ENCODE results near the gene INPP5D.
"Not testable (repeated sequence)": the region's sequence is repeated elsewhere in the genome, so short reads cannot be mapped to it uniquely, and the experiment has no call there.

Gene INPP5D

DNA sequence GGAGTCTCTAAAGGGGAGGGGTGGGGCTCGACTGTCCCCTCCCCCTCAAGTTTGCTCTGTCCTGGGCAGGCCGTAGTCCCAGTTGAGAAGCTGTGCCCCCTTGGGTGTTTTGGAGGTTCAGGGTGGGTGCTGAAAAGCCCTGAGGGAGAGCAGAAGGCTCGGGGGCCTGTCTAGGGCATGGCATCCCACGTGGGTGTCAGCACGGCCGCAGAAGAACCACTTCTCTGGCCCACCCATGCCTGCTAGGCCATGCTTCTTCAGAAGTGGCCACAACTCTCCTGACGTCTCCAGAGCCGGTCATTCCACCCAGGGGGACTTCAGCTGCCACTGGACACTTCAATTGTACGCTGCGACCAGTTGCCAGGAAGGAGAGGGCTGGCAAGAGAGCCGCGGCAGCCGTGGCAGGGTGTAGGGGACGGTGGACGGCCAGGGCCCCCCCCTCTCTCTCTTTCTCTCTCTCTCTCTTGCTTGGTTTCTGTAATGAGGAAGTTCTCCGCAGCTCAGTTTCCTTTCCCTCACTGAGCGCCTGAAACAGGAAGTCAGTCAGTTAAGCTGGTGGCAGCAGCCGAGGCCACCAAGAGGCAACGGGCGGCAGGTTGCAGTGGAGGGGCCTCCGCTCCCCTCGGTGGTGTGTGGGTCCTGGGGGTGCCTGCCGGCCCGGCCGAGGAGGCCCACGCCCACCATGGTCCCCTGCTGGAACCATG lies at the start of gene INPP5D:
Gene INPP5D (plus strand): TSS at position 546 of the 704 bp plus-strand sequence. CDS start 137 bp downstream, at position 683.
- peak; percentile 65 for DNase-seq (ENCODE audit: low spot score)

DNA sequence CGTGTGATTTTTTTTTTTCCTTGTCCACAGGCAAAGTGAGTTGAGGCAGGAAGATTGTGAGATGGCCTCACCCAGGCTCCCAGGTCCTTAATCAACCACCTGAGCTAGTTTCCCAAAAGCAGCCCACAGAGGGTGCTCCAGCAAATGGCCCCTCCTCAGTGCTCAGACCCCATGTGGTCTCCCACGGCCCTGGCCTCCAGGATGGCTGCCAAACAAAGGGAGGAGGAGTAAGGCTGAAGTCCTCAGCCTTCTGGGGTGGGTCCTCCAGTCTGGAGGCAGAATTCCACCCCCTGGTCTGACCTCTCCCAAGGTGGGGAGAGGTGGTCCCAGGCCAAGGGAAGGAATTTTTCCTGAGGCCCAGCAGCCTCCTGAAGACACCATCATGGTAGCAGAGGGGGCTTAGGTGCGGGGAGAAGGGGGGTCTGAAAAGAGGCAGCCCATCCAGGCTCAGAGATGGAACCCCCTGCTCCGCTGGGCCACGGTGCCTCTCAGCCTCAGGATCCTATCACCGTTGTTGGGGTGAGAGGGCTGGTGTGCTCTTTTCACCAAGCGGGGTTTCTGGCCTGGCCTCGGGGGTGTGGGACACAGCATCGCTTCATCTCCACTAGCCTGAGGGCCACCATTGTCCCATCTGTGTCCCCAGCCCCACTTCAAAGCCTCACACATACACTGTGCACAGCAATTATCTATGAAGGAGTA lies 49.4 kb upstream of the INPP5D start:
- DNase-seq (ENCODE audit: low spot score) = no peak

DNA sequence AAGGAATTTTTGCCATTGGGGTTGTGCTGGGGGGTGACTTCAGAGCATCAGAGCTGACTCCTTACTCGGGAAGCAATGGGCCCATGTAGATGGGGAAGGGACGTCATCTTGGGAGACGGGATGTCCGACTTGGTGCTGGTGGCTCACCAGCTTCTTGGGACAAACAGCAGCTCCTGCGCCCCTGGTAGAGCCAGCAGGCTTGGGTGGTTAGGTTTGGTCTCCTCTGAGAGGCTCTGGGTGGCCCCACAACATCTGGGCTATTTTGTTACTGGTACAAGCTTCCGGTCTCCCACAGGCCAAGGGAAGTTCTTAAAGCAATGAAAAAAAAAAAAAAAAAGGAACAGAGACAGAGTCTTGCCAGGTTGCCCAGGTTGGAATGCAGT lies 48.9 kb upstream of the INPP5D start:
- DNase-seq (ENCODE audit: low spot score) = no peak

GRCh38 chr2:233011702-233012131 lies 48.4 kb upstream of the INPP5D start:
- peak; percentile 51 for DNase-seq (ENCODE audit: low spot score)

- DNase-seq (ENCODE audit: low spot score) = peak; percentile 38
Measured at GRCh38 chr2:233012301-233012971, 47.7 kb upstream of the INPP5D start.

DNA sequence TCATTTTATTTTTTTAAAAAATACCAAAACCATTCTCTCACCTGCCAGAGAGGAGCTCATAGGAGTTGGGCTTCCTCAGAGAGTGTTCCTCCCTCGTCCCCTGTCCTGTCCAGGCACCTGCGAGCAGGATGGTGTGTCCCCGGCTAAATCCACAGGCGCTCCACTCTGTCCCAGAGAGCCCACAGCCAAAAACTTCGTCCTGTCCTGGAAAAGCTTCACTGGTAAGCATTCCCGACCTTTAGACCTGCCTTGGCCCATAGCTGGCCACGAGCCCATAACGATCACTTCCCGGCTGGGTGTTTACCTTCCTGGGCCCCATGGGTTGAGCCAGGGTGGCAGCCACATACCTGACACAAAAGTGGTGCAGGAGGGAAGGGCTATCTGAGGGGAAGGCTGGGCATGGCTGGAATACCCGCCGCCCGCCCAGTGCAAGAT lies 47.1 kb upstream of the INPP5D start, which contains the start of gene NGEF:
Gene NGEF (minus strand): TSS at position 230 of the 435 bp plus-strand sequence. CDS start 38,366 bp downstream, outside the sequence.
- peak; percentile 47 for DNase-seq (ENCODE audit: low spot score)

DNA sequence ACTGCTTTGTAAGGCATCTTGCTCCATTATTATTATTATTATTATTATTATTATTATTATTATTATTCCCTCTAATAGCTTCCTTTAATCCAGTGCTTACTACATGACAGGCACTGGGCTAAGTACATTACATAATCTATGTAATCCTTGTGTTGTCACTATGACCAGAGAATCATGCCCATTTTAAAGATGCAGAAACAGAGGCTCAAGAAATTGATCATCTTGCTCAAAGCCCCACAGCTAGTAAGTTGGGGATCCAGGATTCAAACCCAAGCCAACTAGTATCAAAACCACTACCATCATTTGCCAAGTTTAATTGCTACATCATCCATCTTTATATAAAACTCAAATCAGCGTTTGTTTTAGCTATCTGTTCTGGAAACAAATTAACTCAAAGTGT lies 46.5 kb upstream of the INPP5D start:
- DNase-seq (ENCODE audit: low spot score) = no peak

DNA sequence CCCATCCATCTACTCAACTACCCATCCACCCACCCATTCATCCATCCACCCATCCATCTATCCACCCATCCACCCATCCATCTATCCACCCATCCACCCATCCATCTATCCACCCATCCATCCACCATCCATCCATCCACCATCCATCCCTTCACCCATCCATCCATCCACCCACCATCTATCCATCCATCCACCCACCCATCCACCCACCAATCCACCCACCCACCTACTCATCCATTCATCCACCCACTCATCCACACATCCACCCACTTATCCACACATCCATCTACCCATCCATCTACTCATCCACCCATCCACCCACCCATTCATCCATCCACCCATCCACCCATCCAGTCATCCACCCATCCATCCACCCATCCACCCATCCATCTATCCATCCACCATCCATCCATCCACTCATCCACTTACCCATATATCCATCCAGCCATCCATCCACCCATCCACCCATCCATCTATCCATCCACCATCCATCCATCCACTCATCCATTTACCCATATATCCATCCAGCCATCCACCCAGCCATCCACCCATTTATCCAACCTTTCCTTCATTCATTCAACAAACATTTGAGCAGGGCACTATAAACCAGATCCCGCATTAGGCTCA lies 45.0 kb upstream of the INPP5D start:
- peak; percentile 52 for DNase-seq (ENCODE audit: low spot score)

DNA sequence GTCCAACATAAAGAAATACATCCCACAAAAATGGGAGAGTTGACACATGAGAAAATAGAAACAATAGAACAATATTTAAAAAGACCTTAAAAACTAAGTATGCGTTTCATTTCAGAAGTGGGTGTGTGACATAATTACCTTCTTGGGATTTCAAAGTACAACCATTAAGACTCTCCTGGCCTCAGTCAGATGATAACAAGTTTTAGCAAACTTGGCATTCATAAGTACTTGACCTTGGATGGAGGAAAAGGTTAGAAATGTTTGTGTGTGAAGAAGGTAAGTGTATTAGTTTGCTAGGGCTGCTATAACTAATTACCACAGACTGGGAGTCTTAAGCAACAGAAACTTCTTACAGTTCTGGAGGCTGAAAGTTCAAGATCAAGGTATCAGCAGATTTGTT lies 42.2 kb upstream of the INPP5D start:
- no peak for DNase-seq (ENCODE audit: low spot score)

DNA sequence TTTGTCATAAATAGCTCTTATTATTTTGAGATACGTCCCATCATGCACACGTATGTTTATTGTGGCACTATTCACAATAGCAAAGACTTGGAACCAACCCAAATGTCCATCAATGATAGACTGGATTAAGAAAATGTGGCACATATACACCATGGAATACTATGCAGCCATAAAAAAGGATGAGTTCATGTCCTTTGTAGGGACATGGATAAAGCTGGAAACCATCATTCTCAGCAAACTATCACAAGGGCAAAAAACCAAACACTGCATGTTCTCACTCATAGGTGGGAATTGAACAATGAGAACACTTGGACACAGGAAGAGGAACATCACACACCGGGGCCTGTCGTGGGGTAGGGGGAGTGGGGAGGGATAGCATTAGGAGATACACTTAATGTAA lies 40.5 kb upstream of the INPP5D start:
- not testable (repeated sequence) for DNase-seq (ENCODE audit: low spot score)

DNA sequence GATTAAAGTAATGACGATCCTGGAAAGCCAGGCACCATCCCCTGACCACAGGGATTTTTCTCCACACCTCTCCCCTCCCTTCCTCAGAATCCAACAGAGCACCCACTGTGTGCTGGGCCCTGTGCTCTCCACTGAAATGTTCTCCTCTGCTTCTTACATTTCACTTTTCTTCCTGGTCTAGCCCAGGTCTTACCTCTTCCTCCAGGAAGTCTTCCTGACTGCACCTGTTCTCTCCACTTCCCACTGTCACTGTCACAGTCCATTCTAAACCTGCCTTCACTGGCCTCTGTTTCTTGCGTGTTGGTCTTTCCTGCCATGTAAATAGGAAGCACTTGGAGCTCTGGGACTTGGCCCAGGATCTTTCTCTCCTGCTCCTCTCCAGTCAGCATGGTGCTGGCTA lies 39.7 kb upstream of the INPP5D start:
- DNase-seq (ENCODE audit: low spot score) = no peak

DNA sequence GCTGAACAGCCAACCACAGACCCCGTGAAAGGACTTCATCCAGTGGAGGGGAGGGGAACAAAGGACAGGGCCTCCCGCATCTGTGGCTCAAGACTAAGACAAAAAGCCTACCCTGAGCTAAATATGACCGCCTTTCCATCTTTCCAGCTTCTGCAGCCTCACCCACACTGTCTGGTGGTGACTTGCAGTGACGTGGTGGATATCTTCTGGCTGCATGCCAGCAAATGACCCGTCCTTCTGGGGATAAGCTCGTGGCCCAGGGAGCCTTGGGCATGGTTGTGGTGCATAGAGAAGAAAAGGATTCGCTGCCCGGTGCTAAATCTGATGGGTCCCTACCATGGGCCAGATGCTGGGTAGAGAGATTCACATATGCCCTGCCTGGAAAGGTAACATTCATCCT lies 38.4 kb upstream of the INPP5D start:
- DNase-seq (ENCODE audit: low spot score) = no peak

DNA sequence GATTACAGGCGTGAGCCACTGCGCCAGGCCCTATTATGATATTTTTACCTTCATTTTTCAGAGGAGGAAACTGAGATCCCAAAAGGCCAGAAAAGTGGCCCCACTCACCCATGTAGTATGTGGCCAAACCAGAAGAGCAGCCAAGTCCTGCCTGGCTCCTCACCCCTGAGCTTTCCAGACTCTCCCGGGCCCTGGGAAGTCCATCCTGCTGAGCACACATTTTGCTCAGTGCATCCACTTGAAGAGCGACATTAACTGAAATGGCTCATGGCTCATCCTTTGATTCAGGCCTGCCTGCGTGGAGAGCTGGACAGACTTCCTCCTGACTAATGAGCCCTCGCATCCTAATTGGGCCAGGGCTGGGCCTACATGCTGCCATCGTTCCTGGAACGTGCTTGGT lies 37.6 kb upstream of the INPP5D start:
- no peak for DNase-seq (ENCODE audit: low spot score)

GRCh38 chr2:233023007-233023760 lies 37.0 kb upstream of the INPP5D start:
- DNase-seq (ENCODE audit: low spot score) = no peak

DNA sequence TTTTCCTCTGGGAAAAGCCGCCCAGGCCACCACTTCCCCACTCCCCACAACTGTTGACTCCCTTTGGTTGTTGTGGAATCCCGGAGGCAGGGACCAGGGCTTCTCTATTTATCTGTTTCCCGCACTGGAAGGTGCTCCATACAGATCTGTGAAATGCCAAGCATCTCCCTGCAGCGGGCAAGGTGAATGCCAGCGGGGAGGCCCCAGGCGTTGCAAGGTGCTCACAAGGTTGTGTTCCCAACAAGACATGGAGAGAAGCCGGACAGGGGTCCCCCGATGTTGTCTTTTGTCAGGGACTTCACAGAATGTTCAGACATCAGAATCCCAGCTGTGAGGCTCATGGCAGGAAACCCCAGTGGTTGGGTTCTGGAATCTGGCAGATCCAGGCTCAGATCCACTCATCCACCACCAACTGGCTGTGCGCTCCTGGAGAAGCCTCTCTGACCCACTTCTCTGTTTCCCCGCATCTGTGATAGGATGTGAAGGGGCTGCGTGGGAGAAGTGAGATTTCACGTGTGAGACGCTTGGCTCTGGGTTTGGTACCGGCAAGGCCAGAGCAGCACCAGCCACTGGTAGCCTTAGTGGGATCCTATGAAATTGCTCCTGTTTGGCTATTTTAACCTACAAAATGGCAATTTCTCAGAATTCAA lies 36.3 kb upstream of the INPP5D start:
- DNase-seq (ENCODE audit: low spot score) = no peak

DNA sequence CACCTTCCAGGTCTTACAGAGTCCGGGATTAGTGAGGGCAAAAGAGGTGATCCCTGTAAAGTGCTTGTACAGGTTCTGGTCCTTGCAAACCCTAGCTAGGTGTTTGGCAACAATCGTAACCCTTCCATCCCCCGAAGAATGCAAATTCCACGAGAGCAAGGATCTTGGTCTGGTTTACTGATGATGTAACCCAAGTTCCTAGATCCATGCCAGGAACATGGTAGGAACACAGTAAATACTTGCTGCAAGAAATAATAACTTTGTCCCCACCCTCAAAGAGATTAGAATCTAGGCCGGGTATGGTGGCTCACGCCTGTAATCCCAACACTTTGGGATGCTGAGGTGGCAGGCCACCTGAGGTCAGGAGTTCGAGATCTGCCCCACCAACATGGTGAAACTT lies 34.4 kb upstream of the INPP5D start:
- no peak for DNase-seq (ENCODE audit: low spot score)

DNA sequence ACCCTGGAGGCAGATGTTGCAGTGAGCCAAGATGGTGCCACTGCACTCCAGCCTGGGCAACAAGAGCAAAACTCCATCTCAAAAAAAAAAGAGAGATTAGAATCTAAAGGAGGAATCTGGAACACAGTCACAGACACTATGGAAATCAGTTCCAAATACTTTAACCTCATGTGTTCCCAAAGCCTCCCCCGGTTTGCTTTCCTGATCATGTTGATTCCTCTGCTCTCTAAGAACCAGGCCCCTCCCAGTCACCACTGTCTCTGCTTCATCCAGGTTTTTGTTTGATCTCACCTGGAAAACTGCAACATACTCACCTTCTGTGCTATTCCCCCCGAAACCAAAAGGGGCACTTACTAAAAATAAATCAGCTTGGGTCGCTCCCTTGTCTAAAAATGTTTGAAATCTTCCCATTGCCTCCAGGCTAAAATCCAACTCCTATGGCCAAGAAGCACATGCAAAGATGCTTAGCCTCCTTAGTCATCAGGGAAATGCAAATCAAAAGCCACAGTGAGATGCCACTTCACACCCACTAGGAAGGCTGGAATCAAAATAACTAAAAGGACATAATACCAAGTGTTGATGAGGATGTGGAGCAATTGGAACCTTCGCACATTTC lies 33.8 kb upstream of the INPP5D start:
- DNase-seq (ENCODE audit: low spot score) = no peak

DNA sequence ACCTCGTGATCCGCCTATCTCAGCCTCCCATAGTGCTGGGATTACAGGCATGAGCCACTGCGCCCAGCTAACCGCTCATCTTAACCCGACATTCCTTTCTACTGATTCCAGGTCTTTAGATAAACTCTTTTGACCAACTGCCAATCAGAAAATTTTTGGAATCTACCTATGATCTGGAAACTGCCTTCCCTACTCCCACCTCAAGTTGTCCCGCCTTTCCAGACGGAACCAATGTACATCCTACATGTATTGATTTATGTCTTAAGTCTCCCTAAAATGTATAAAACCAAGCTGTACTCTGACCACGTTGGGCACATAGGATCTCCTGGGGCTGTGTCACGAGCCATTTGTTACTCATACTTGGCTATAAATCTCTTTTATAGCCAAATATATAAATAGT lies 30.8 kb upstream of the INPP5D start:
- no peak for DNase-seq (ENCODE audit: low spot score)

DNA sequence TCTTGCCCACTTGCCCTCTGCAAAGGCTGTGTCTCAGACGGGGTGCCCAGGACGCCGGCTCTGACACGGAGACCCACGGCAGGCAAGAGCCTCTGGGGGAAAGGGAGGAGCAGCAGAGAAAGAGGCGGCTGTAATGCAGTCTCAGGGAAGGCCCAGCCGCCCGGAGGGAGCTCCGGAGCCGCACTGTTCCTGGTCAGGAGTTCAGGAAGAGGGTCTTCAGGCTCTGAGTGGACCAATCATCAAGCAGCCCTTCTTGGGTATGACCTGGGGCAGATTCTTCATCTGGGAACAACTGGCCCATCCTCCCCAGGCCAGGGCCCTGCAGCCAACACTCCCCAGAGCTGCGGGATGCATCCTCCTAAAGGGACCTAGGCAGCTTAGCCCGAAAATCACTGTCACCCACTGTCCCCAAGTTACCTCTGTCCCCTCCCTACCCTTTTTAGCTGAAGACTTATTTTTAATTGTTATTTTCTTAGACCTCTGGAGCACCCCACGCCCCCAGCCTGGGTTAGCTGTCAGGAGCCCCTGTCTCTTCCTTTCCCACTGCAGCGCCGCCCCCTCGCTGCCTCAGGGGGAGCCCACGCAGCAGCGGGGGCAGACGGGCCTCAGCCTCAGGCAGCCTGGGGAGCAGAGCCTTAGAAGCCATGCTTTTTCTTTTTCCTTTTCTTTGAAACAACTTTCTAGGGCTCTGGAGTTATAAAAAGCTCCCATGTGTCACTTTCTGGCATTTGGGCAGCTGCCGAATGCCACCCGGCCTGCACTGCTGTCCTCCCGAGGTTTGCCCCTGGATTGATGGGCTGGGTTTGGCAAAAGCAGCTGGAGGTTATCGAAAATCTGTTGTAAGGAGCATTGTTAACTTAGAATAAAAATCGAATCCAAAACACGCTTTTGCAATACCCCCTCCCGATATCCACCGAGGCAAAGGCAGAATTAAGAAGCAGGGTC lies 28.3 kb upstream of the INPP5D start:
- no peak for DNase-seq (ENCODE audit: low spot score)

All from left forelimb (tissue), 1 donor.